Natural killer cell treated with Interleukin-12 subunit alpha and Interleukin-12 subunit beta and Interleukin-15 and Interleukin-18, amount 100 ng/mL, for 72 hours (primary cell): ENCODE data around the gene XAGE3. TPM values are rescaled to one million over a fixed set of nuclear protein-coding genes. Genes with fewer than 3 reads are reported as not detected.
"Not testable (repeated sequence)": the region's sequence is repeated elsewhere in the genome, so short reads cannot be mapped to it uniquely, and the experiment has no call there.

Experiments used
- ATAC-seq, 2 donors: fragments of 150-1000 bp; cut with Tn5 transposase in 1 of 2; sonication (Bioruptor Pico), chemical (Tn5 transposase) in 1 of 2; 2 replicates each; pipeline ENCODE4 v1.10.0; 2021
- DNase-seq: peaks from one replicate; pipeline ENCODE4 v3.0.0; 2022; ENCODE audit warnings: low spot score
- H3K27ac Mint-ChIP-seq, 2 donors: 1 replicate in 1 of 2; 2 replicates in 1 of 2; pipeline ENCODE4 v1.8.0; 2022; ENCODE audit warnings: mixed read lengths in 2 of 2, mild to moderate bottlenecking in 1 of 2, moderate library complexity in 1 of 2
- H3K27me3 Mint-ChIP-seq, 2 donors: 1 replicate in 1 of 2; 2 replicates in 1 of 2; pipeline ENCODE4 v1.8.0; 2022; ENCODE audit warnings: mixed read lengths in 2 of 2
- H3K36me3 Mint-ChIP-seq: one replicate; pipeline ENCODE4 v1.8.0; 2022; ENCODE audit warnings: mixed read lengths
- H3K4me1 Mint-ChIP-seq, 2 donors: 1 replicate in 1 of 2; 2 replicates in 1 of 2; pipeline ENCODE4 v1.8.0; 2022; ENCODE audit warnings: low read depth in 2 of 2, mixed read lengths in 2 of 2, mild to moderate bottlenecking in 1 of 2
- H3K4me3 Mint-ChIP-seq: one replicate; pipeline ENCODE4 v1.8.0; 2022; ENCODE audit warnings: mixed read lengths
- H3K9me3 Mint-ChIP-seq: 2 replicates; pipeline ENCODE4 v1.8.0; 2022; ENCODE audit warnings: mixed read lengths
- total RNA-seq, 2 donors: library from RNA; stranded (reverse); gene quantifications; one replicate each; pipeline ENCODE4 v1.2.3, GENCODE V29; 2022

The XAGE3 gene, protein sequence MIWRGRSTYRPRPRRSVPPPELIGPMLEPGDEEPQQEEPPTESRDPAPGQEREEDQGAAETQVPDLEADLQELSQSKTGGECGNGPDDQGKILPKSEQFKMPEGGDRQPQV
- not detected for total RNA-seq

DNA sequence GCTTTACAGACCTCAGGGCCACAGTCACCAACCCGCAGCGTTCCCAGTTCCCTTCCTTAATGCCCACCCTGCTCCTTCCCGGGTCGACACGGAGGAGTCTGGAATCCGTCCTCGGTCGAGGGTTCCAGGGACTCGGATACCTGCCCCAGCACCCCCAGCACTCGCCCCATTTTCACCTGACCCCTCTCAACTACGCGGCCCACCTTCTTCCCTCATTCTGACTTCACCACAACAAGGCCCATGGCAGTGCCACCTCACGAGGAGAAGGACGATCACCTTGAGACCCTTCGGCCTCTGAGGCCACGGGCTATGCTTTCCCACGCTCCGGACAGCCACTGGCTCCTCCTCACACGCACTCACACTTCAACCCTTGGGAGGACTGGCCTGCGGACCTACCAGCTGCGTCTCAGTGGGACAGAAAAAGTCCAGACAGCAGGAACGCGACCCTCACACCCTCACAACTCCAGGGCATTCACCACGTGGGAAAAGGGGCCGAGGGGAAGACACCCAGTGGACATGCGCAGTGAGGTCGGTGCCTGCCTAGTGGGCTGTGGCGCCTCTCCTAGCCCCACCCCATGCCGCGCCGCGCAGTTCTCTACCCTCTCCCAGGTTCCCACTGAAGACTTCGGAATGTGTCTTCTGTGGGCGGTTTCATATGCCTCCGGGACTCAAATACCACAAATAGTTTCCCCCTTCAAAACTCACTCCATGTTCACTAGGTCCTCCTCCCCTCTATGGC lies at the start of gene XAGE3:
XAGE3 (minus strand) TSS at position 474 of the 739 bp plus-strand sequence. CDS start 950 bp downstream, outside the sequence.
- Mint-ChIP-seq H3K4me3 (no peak within 1 kb of the TSS), H3K27me3 (peaks cover 0 to 43% of the 10 kb centered on the region in 2 donors), H3K36me3 (no peaks in the 10 kb centered on the region), H3K9me3 (no peaks in the 10 kb centered on the region), H3K4me1 (no peaks in the 10 kb centered on the region), H3K27ac (no peak within 1 kb of the TSS)
- DNase-seq (no peak), ATAC-seq (no peak)

DNA sequence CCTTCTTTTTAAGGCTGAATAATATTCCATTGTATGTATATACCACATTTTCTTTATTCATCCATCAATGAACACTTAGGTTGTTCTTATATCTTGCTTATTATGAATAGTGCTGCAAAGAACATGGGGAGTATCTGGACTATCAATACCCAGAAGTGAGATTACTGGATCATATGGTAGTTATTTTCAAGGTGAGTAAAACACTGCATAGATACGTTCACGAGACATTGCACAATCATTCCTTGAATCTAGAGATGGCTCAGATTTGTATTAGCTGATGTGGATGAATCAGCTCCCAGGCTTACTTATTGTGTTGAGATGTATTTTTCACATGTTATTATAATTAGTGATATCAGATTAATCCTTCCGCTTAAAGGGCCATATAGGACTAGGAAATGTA lies 46.8 kb upstream of the XAGE3 start:
- not testable (repeated sequence) for H3K4me1 Mint-ChIP-seq, H3K27ac Mint-ChIP-seq, H3K36me3 Mint-ChIP-seq, H3K27me3 Mint-ChIP-seq, DNase-seq, H3K9me3 Mint-ChIP-seq, H3K4me3 Mint-ChIP-seq, ATAC-seq

DNA sequence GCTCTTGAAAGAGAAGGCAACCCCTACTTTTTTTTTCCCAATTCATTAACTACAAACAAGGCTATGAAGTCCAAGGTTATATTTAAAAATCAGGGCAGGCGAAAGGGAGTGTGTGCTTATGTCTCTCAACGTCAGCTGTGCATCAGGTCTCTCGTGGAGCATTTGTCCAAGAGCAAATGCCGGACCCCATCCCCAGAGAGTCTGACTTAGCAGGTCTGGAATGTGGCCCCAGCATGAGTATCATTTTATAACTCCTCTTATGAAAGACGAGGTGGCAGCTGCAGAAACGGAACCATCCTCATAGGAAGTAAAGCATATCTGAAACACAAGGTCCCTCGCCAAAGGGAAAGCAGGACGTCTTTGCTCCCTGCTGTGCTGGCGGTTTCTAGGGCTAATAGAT lies 45.8 kb upstream of the XAGE3 start:
- not testable (repeated sequence) for H3K27ac Mint-ChIP-seq, H3K27me3 Mint-ChIP-seq, H3K4me3 Mint-ChIP-seq, H3K36me3 Mint-ChIP-seq, DNase-seq, H3K9me3 Mint-ChIP-seq, ATAC-seq, H3K4me1 Mint-ChIP-seq

DNA sequence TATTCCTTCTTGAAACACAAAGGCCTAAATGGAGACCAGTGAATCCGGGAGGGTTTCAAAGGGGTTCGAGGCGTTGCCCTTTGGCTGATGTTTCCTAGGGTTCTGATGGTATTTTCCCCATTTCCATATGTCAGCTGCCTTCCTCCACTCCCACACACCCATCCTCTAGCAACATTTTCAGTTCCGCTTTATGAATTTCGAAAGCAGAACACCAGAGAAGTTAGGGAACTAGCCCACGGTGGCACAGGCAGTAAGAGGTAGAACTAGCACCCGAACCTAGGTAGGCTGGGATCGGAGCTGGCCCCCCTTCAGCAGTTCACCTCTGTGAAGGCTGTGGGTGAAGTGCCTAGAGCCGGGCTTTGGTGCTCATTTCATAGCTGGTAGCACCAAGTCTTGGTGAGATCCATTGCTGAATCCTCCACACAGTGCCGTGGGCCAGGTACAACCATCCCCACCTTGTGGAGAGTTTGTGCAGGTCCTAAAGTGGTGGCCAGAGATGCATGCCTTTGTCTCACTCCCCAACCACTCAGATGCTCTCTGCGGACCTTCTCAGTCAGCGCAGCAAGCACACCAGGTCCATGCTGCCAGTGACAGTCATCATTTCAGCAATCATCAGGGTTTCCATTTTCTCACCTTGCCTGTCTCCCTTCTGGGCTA lies 41.6 kb upstream of the XAGE3 start:
- not testable (repeated sequence) for ATAC-seq, H3K4me3 Mint-ChIP-seq, H3K4me1 Mint-ChIP-seq, DNase-seq, H3K9me3 Mint-ChIP-seq, H3K27ac Mint-ChIP-seq, H3K27me3 Mint-ChIP-seq, H3K36me3 Mint-ChIP-seq

DNA sequence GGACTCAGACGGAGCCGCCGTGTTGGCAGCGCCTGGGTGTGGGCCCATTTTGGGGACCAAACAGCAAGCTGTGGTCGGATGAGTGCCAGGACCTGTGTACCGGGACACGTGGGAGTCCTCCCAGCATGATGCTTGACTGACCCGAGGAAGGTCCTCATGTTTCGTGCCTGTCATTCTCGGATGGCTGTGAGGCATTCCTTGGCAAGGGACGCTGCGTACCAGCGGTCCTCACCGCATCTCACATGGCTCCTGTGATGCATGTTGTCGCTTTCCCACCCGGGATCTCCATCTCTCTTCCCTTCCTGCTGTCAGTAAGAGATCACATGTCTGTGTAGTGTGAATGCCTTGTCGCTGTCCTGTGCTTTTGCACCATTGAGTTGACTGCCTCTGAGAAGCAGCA lies 40.0 kb upstream of the XAGE3 start:
- H3K27ac Mint-ChIP-seq, ATAC-seq, H3K36me3 Mint-ChIP-seq, DNase-seq, H3K27me3 Mint-ChIP-seq, H3K4me3 Mint-ChIP-seq, H3K4me1 Mint-ChIP-seq, H3K9me3 Mint-ChIP-seq: not testable (repeated sequence)

DNA sequence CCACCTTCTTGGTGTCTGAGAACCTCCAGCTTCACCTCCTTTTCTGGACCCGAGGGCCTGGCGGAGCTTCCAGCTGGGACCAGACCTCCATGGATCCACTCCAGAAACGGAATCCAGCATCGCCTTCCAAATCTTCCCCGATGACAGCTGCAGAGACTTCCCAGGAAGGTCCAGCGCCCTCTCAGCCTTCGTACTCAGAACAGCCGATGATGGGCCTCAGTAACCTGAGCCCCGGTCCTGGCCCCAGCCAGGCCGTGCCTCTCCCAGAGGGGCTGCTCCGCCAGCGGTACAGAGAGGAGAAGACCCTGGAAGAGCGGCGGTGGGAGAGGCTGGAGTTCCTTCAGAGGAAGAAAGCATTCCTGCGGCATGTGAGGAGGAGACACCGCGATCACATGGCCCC lies 39.3 kb upstream of the XAGE3 start:
- not testable (repeated sequence) for H3K4me1 Mint-ChIP-seq, H3K27ac Mint-ChIP-seq, DNase-seq, H3K36me3 Mint-ChIP-seq, H3K9me3 Mint-ChIP-seq, H3K27me3 Mint-ChIP-seq, H3K4me3 Mint-ChIP-seq, ATAC-seq

DNA sequence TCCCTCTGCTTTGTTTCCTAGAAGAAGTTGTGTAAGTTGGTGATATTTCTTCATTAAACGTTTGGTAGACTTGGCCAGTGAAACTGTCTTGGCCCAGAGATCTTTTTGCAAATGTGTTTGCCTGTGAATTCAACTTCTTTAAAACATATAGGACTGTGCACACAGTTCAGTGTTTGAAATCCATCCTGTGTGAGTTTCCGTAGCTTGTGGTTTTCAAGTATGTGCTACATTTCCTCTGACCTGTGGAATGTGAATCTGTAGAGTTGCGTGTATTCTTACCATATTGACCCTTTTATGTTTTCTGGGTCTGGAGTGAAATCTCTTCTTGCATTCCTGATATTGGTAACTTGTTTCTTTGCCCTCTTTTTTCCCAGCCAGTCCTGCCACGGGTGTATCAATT lies 38.2 kb upstream of the XAGE3 start:
- not testable (repeated sequence) for H3K27me3 Mint-ChIP-seq, H3K4me1 Mint-ChIP-seq, ATAC-seq, DNase-seq, H3K27ac Mint-ChIP-seq, H3K4me3 Mint-ChIP-seq, H3K9me3 Mint-ChIP-seq, H3K36me3 Mint-ChIP-seq

DNA sequence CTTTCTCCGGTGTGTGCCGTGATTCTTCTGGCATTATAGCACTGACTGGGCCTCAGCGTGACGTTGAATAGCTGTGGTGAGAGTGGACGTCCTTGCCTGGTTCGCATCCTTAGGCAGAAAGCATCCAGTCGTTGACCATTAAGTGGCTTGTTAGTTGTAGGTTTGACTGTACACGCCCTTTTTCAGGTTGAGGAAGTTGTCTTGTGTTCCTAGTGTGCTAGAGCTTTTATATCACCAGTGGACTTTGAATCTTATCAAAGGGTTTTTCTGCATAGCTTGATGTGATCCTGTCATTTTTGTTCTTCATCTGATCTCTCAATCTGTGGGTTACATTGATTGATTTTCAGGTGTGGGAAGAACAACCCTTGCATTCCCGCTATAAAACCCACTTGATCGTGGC lies 37.6 kb upstream of the XAGE3 start:
- H3K4me3 Mint-ChIP-seq, ATAC-seq: not testable (repeated sequence)

DNA sequence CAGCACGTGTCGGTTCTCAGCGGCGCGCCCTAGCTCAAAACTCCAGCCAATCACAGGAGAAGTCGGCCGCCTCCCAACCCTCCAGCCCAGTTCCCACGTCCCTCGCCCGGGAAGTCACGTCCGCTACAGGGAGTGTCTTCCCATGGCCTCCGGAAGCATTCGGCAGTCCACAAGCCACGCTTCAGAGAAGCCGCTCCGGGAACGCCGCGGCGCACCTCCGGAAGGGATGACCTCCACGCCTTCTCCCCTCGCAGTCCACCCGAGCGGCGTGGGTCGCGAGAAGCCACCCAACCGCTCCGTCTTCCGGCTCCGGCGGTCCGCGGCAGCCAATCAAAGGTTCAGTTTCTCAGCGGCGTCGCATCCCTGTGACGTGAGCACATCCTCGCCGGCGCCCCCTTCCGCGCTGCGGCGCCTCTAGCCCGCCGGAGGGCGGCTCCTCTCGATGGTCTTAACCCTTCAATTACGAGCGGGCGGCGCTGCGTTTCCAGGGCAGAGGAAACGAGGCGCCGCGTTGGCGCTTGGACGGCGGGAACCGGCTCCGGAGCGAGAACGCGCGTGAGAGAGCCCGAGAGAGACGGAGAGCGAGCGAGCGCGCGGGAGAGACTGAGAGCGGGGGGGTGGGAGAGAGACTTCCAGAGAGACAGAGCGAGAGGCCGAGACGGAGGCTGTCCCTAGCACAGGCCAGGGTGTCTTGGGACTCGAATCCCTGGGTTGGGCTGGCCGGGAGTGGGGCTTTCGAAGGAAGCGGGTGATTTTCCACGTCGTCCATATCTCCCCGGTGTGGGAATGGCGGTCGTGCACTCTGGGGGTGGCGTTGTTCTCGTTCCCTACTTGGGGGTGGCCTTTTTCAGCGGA lies 29.2 kb upstream of the XAGE3 start, which contains the start of gene FAM156B:
FAM156B (plus strand) TSS at position 476 of the 855 bp plus-strand sequence. CDS start 9,896 bp downstream, outside the sequence.
- H3K9me3 Mint-ChIP-seq, H3K27me3 Mint-ChIP-seq, H3K36me3 Mint-ChIP-seq, H3K4me1 Mint-ChIP-seq, H3K27ac Mint-ChIP-seq, DNase-seq, H3K4me3 Mint-ChIP-seq: not testable (repeated sequence)
- ATAC-seq = peak; percentile 93 to 95

More for the DNA sequence above, 37.6 kb upstream of the XAGE3 start:
- H3K36me3 Mint-ChIP-seq, DNase-seq, H3K27me3 Mint-ChIP-seq, H3K27ac Mint-ChIP-seq, H3K4me1 Mint-ChIP-seq, H3K9me3 Mint-ChIP-seq: not testable (repeated sequence)

DNA sequence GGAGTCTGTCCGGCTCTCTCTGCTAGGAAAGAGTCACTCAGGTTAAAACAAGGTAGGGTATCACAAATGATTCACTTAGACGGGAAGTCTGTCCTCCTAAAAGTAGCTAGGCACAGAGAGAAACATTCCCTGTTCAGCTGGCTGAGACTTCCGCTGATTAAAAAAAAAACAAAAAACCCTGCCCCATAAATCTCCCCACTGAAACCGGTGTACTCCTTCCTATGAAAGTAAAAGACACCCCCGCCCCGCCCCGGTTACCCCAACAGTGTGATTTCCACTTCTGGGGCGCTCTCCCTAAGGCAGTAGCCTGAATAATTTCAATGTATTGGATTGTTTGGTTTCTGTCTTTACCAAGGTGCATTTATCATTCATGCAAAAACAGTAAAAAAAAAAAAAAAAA lies 28.6 kb upstream of the XAGE3 start:
- not testable (repeated sequence) for H3K4me1 Mint-ChIP-seq, DNase-seq, H3K9me3 Mint-ChIP-seq, H3K36me3 Mint-ChIP-seq, H3K27me3 Mint-ChIP-seq, H3K27ac Mint-ChIP-seq, H3K4me3 Mint-ChIP-seq
- ATAC-seq = peak; percentile 2 to 11

DNA sequence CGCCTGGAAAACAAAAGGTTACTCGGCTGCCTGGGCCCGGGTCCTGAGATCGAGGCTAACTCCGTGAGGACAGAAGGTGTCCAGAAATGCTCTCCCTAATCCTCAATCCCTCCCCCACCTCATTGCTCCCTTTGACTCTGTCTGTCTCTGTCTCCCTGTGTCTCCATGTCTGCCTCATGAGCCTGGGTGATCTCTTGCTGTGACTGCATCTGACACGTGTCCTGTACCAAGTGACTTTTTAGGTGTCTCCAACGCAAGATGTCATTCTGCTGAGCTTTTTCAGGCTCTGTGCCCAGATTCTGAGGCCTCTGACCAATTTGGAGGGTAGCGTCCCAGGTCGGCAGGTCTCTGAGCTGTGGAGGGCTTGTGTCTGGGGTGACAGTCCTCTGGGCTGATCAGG lies 20.2 kb upstream of the XAGE3 start:
- H3K36me3 Mint-ChIP-seq, ATAC-seq, H3K4me3 Mint-ChIP-seq, DNase-seq, H3K27me3 Mint-ChIP-seq, H3K9me3 Mint-ChIP-seq, H3K27ac Mint-ChIP-seq, H3K4me1 Mint-ChIP-seq: not testable (repeated sequence)

DNA sequence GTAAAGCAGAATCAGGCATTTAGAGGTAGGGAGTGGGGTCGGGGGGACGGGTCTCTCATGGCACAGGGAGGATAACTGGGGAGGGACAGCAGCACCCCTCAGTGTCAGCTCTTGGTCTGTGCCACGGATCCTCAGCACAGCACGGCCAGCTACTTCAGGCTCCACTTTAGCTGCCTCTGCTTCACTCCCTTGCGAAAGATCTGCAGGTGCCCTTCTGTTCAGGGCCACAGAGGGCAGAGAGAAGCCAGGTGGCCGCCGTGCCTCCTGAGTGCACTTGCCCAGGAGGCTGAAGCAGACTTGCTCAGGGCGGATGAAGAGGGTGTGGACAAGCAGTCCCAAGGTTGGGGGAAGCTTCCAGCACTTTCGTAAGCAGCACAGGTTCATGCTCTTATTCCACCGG lies 19.6 kb upstream of the XAGE3 start:
- H3K27ac Mint-ChIP-seq, H3K4me3 Mint-ChIP-seq, ATAC-seq, DNase-seq, H3K27me3 Mint-ChIP-seq, H3K9me3 Mint-ChIP-seq, H3K36me3 Mint-ChIP-seq, H3K4me1 Mint-ChIP-seq: not testable (repeated sequence)

DNA sequence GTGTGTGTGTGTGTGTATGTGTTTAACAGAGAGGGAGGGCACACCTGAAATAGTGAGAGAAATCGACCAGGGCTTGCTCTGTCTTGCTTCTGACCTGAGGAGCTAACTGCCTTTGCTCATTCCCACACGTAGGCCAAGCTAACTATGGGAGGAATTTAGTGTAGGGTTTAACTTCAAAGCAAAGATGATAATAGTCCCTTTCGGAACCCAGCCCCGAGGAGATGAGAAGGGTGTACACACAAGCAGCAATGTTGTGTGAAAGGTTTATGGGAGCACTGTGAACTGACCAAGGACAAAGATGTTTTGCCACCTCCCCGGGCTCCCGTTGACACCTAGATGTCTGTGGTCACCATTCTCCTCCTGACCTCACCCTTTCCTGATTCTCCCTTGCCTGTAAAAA lies 8.5 kb upstream of the XAGE3 start:
- not testable (repeated sequence) for H3K4me1 Mint-ChIP-seq

DNA sequence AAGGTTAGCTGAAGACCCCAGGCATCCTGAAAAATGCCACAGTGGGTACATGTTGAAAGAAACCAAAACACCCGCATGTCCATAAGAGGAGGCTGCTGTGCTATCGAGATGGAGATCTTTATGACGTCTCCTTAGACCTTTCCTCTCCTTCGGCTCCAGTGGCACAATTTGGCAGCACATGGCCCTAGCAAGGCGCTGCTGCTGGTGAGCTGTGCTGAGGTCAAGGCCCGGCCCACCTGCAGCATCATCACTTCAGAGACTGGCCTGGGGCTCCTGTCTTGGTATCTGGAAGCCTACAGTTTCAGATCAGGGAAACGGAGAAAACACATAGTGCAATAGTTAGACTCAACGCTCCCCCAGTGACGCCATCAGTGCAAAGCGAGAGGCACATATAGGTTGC lies 7.6 kb upstream of the XAGE3 start:
- H3K4me1 Mint-ChIP-seq, H3K36me3 Mint-ChIP-seq, H3K27ac Mint-ChIP-seq, H3K4me3 Mint-ChIP-seq, H3K9me3 Mint-ChIP-seq, DNase-seq, ATAC-seq: not testable (repeated sequence)
- peaks cover 0 to 39% of the 10 kb centered on the region in 2 donors for H3K27me3 Mint-ChIP-seq

More for the DNA sequence above, 8.5 kb upstream of the XAGE3 start:
- not testable (repeated sequence) for H3K4me3 Mint-ChIP-seq, H3K27ac Mint-ChIP-seq, H3K36me3 Mint-ChIP-seq, H3K9me3 Mint-ChIP-seq, ATAC-seq, DNase-seq
- H3K27me3 Mint-ChIP-seq = peaks cover 0 to 36% of the 10 kb centered on the region in 2 donors
